ENCODE results near the gene PSMD6.

GRCh38 chr3:64010199-64010598, 13.1 kb downstream of the PSMD6 start:
- TF ChIP-seq CTCF (IDR thresholded peaks at IDR 0.05) (no peak), POLR2A (IDR thresholded peaks at IDR 0.05) (no peak), EP300 (IDR thresholded peaks at IDR 0.05) (no peak)
